HEK293 (cell line): Measurements from ENCODE around the gene PRDX2.

Source experiments
- BCL11A ChIP-seq: fragments of 450-650 bp; formaldehyde crosslinking; IDR thresholded peaks from 2 replicates; pipeline ENCODE4 v1.5.1; 2016; ENCODE audit warnings: low read depth, missing biosample characterization, missing genetic modification characterization
- HOXA7 ChIP-seq: sonication (generic); formaldehyde crosslinking; IDR thresholded peaks from 2 replicates; pipeline ENCODE4 v1.8.1; 2022; ENCODE audit warnings: missing genetic modification reagents, borderline replicate concordance
- HOXC10 ChIP-seq: sonication (generic); formaldehyde crosslinking; IDR thresholded peaks from 2 replicates; pipeline ENCODE4 v1.8.1; 2023; ENCODE audit warnings: mild to moderate bottlenecking, missing genetic modification reagents
- ZNF132 ChIP-seq: fragments of 450-650 bp; formaldehyde crosslinking; IDR thresholded peaks from 2 replicates; pipeline ENCODE4 v1.5.1; 2017; ENCODE audit warnings: missing biosample characterization, missing genetic modification characterization, borderline replicate concordance
- ZNF223 ChIP-seq: fragments of 450-650 bp; formaldehyde crosslinking; IDR thresholded peaks from 2 replicates; pipeline ENCODE4 v1.5.1; 2016; ENCODE audit warnings: missing biosample characterization, missing genetic modification characterization
- ZNF350 ChIP-seq: fragments of 450-650 bp; formaldehyde crosslinking; IDR thresholded peaks from 2 replicates; pipeline ENCODE4 v1.5.0; 2017; ENCODE audit warnings: missing biosample characterization, mild to moderate bottlenecking, missing genetic modification characterization
- ZNF366 ChIP-seq: fragments of 450-650 bp; formaldehyde crosslinking; conservative IDR thresholded peaks from 2 replicates; pipeline ENCODE4 v1.5.1; 2016; ENCODE audit warnings: missing biosample characterization, missing genetic modification characterization
- ZNF529 ChIP-seq: fragments of 450-650 bp; formaldehyde crosslinking; IDR thresholded peaks from 2 replicates; pipeline ENCODE4 v1.5.1; 2017; ENCODE audit warnings: missing genetic modification characterization, missing biosample characterization; ENCODE audit not compliant: insufficient replicate concordance
- ZNF548 ChIP-seq: fragments of 450-650 bp; formaldehyde crosslinking; IDR thresholded peaks from 2 replicates; pipeline ENCODE4 v1.5.1; 2016; ENCODE audit warnings: missing biosample characterization, missing genetic modification characterization
- ZNF571 ChIP-seq: fragments of 450-650 bp; formaldehyde crosslinking; IDR thresholded peaks from 2 replicates; pipeline ENCODE4 v1.5.0; 2017; ENCODE audit warnings: missing biosample characterization, missing genetic modification characterization
- ZNF658 ChIP-seq: fragments of 450-650 bp; formaldehyde crosslinking; IDR thresholded peaks from 2 replicates; pipeline ENCODE4; 2016; ENCODE audit warnings: missing biosample characterization, missing genetic modification characterization
- TF ChIP-seq, protein P1 (sequence below): fragments of 450-650 bp; formaldehyde crosslinking; IDR thresholded peaks from 2 replicates; pipeline ENCODE4 v1.5.1; 2017; ENCODE audit warnings: missing biosample characterization, missing genetic modification characterization
- TF ChIP-seq, protein P2 (sequence below): fragments of 450-650 bp; formaldehyde crosslinking; IDR thresholded peaks from 2 replicates; pipeline ENCODE4 v1.5.1; 2016; ENCODE audit warnings: missing biosample characterization, missing genetic modification characterization
- TF ChIP-seq, protein P3 (sequence below): fragments of 450-650 bp; formaldehyde crosslinking; IDR thresholded peaks from 2 replicates; pipeline ENCODE4 v1.5.1; 2017; ENCODE audit warnings: missing biosample characterization, missing genetic modification characterization
- TF ChIP-seq, protein P4 (sequence below): fragments of 450-650 bp; formaldehyde crosslinking; IDR thresholded peaks from 2 replicates; pipeline ENCODE4 v1.5.1; 2016; ENCODE audit warnings: missing biosample characterization, missing genetic modification characterization
- TF ChIP-seq, protein P5 (sequence below): fragments of 450-650 bp; formaldehyde crosslinking; IDR thresholded peaks from 2 replicates; pipeline ENCODE4 v1.5.1; 2016; ENCODE audit warnings: missing biosample characterization, missing genetic modification characterization, borderline replicate concordance
- TF ChIP-seq, protein P6 (sequence below): fragments of 450-650 bp; formaldehyde crosslinking; IDR thresholded peaks from 2 replicates; pipeline ENCODE4 v1.5.1; 2017; ENCODE audit warnings: missing biosample characterization, missing genetic modification characterization
- TF ChIP-seq, protein P7 (sequence below): fragments of 450-650 bp; formaldehyde crosslinking; IDR thresholded peaks from 2 replicates; pipeline ENCODE4 v1.5.1; 2016; ENCODE audit warnings: missing biosample characterization, missing genetic modification characterization

PRDX2 gene

DNA sequence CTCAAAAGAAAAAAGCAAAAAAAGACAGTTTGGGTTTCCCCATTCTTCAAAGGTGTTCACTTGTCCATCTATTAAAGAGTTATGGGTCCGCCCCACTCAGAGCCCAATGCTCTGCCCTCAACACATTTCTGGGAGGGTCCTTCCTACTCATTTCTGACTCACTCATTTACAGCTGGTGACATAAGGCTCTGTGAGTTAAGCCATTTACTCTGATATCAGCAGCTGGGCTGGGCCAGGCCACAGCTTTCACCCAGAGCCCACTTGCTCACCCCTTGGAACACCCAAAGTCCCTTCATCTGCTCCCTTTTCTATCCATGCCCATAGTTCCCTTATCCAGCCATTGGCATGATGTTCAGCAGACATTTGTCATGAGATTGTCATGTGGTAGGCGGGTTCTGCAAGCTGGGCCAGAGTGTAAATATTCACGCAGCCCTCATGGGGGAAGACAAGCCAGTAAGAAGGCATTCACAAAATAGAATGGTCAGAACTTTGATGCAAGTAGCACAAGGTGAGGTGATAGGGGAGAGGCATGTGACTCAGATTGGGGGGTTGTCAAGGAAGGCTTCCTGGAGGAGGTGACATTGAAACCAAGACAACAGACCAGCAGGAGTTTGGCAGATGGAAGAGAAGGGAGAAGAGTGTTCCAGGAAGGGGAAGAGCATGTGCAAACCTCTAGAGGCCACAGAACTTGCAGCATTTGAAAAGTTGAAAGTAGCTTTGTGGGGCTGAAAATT is 42.6 kb upstream of the PRDX2 start (continued):
- TF ChIP-seq BCL11A (tag by site-specific recombination) (no peak), ZNF366 (no peak), ZNF548 (tag by site-specific recombination) (no peak), HOXC10 (no peak), ZNF132 (no peak), HOXA7 (CRISPR knock-in tag) (no peak), ZNF350 (no peak), ZNF658 (tag by site-specific recombination) (no peak), ZNF223 (tag by site-specific recombination) (no peak), ZNF529 (tag by site-specific recombination) (no peak), ZNF571 (tag by site-specific recombination) (no peak)
- TF ChIP-seq, protein P1, sequence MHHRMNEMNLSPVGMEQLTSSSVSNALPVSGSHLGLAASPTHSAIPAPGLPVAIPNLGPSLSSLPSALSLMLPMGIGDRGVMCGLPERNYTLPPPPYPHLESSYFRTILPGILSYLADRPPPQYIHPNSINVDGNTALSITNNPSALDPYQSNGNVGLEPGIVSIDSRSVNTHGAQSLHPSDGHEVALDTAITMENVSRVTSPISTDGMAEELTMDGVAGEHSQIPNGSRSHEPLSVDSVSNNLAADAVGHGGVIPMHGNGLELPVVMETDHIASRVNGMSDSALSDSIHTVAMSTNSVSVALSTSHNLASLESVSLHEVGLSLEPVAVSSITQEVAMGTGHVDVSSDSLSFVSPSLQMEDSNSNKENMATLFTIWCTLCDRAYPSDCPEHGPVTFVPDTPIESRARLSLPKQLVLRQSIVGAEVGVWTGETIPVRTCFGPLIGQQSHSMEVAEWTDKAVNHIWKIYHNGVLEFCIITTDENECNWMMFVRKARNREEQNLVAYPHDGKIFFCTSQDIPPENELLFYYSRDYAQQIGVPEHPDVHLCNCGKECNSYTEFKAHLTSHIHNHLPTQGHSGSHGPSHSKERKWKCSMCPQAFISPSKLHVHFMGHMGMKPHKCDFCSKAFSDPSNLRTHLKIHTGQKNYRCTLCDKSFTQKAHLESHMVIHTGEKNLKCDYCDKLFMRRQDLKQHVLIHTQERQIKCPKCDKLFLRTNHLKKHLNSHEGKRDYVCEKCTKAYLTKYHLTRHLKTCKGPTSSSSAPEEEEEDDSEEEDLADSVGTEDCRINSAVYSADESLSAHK (tag by site-specific recombination): no peak
- TF ChIP-seq, protein P2, sequence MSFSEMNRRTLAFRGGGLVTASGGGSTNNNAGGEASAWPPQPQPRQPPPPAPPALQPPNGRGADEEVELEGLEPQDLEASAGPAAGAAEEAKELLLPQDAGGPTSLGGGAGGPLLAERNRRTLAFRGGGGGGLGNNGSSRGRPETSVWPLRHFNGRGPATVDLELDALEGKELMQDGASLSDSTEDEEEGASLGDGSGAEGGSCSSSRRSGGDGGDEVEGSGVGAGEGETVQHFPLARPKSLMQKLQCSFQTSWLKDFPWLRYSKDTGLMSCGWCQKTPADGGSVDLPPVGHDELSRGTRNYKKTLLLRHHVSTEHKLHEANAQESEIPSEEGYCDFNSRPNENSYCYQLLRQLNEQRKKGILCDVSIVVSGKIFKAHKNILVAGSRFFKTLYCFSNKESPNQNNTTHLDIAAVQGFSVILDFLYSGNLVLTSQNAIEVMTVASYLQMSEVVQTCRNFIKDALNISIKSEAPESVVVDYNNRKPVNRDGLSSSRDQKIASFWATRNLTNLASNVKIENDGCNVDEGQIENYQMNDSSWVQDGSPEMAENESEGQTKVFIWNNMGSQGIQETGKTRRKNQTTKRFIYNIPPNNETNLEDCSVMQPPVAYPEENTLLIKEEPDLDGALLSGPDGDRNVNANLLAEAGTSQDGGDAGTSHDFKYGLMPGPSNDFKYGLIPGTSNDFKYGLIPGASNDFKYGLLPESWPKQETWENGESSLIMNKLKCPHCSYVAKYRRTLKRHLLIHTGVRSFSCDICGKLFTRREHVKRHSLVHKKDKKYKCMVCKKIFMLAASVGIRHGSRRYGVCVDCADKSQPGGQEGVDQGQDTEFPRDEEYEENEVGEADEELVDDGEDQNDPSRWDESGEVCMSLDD (tag by site-specific recombination): no peak
- TF ChIP-seq, protein P3, sequence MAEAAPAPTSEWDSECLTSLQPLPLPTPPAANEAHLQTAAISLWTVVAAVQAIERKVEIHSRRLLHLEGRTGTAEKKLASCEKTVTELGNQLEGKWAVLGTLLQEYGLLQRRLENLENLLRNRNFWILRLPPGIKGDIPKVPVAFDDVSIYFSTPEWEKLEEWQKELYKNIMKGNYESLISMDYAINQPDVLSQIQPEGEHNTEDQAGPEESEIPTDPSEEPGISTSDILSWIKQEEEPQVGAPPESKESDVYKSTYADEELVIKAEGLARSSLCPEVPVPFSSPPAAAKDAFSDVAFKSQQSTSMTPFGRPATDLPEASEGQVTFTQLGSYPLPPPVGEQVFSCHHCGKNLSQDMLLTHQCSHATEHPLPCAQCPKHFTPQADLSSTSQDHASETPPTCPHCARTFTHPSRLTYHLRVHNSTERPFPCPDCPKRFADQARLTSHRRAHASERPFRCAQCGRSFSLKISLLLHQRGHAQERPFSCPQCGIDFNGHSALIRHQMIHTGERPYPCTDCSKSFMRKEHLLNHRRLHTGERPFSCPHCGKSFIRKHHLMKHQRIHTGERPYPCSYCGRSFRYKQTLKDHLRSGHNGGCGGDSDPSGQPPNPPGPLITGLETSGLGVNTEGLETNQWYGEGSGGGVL (tag by site-specific recombination): no peak
- TF ChIP-seq, protein P4, sequence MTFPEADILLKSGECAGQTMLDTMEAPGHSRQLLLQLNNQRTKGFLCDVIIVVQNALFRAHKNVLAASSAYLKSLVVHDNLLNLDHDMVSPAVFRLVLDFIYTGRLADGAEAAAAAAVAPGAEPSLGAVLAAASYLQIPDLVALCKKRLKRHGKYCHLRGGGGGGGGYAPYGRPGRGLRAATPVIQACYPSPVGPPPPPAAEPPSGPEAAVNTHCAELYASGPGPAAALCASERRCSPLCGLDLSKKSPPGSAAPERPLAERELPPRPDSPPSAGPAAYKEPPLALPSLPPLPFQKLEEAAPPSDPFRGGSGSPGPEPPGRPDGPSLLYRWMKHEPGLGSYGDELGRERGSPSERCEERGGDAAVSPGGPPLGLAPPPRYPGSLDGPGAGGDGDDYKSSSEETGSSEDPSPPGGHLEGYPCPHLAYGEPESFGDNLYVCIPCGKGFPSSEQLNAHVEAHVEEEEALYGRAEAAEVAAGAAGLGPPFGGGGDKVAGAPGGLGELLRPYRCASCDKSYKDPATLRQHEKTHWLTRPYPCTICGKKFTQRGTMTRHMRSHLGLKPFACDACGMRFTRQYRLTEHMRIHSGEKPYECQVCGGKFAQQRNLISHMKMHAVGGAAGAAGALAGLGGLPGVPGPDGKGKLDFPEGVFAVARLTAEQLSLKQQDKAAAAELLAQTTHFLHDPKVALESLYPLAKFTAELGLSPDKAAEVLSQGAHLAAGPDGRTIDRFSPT (tag by site-specific recombination): no peak
- TF ChIP-seq, protein P5, sequence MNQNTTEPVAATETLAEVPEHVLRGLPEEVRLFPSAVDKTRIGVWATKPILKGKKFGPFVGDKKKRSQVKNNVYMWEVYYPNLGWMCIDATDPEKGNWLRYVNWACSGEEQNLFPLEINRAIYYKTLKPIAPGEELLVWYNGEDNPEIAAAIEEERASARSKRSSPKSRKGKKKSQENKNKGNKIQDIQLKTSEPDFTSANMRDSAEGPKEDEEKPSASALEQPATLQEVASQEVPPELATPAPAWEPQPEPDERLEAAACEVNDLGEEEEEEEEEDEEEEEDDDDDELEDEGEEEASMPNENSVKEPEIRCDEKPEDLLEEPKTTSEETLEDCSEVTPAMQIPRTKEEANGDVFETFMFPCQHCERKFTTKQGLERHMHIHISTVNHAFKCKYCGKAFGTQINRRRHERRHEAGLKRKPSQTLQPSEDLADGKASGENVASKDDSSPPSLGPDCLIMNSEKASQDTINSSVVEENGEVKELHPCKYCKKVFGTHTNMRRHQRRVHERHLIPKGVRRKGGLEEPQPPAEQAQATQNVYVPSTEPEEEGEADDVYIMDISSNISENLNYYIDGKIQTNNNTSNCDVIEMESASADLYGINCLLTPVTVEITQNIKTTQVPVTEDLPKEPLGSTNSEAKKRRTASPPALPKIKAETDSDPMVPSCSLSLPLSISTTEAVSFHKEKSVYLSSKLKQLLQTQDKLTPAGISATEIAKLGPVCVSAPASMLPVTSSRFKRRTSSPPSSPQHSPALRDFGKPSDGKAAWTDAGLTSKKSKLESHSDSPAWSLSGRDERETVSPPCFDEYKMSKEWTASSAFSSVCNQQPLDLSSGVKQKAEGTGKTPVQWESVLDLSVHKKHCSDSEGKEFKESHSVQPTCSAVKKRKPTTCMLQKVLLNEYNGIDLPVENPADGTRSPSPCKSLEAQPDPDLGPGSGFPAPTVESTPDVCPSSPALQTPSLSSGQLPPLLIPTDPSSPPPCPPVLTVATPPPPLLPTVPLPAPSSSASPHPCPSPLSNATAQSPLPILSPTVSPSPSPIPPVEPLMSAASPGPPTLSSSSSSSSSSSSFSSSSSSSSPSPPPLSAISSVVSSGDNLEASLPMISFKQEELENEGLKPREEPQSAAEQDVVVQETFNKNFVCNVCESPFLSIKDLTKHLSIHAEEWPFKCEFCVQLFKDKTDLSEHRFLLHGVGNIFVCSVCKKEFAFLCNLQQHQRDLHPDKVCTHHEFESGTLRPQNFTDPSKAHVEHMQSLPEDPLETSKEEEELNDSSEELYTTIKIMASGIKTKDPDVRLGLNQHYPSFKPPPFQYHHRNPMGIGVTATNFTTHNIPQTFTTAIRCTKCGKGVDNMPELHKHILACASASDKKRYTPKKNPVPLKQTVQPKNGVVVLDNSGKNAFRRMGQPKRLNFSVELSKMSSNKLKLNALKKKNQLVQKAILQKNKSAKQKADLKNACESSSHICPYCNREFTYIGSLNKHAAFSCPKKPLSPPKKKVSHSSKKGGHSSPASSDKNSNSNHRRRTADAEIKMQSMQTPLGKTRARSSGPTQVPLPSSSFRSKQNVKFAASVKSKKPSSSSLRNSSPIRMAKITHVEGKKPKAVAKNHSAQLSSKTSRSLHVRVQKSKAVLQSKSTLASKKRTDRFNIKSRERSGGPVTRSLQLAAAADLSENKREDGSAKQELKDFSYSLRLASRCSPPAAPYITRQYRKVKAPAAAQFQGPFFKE (tag by site-specific recombination): no peak
- TF ChIP-seq, protein P6, sequence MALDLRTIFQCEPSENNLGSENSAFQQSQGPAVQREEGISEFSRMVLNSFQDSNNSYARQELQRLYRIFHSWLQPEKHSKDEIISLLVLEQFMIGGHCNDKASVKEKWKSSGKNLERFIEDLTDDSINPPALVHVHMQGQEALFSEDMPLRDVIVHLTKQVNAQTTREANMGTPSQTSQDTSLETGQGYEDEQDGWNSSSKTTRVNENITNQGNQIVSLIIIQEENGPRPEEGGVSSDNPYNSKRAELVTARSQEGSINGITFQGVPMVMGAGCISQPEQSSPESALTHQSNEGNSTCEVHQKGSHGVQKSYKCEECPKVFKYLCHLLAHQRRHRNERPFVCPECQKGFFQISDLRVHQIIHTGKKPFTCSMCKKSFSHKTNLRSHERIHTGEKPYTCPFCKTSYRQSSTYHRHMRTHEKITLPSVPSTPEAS (tag by site-specific recombination): no peak
- TF ChIP-seq, protein P7, sequence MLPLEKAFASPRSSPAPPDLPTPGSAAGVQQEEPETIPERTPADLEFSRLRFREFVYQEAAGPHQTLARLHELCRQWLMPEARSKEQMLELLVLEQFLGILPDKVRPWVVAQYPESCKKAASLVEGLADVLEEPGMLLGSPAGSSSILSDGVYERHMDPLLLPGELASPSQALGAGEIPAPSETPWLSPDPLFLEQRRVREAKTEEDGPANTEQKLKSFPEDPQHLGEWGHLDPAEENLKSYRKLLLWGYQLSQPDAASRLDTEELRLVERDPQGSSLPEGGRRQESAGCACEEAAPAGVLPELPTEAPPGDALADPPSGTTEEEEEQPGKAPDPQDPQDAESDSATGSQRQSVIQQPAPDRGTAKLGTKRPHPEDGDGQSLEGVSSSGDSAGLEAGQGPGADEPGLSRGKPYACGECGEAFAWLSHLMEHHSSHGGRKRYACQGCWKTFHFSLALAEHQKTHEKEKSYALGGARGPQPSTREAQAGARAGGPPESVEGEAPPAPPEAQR (tag by site-specific recombination): no peak
